ENCODE data around the gene GAS2L3.

Gene GAS2L3

GRCh38 chr12:100668945-100669536 is 95.6 kb downstream of the GAS2L3 start:
- DNase-seq = peak; percentile 17 to 64

GRCh38 chr12:100669922-100670321 is 96.4 kb downstream of the GAS2L3 start:
- DNase-seq = no peak

DNA sequence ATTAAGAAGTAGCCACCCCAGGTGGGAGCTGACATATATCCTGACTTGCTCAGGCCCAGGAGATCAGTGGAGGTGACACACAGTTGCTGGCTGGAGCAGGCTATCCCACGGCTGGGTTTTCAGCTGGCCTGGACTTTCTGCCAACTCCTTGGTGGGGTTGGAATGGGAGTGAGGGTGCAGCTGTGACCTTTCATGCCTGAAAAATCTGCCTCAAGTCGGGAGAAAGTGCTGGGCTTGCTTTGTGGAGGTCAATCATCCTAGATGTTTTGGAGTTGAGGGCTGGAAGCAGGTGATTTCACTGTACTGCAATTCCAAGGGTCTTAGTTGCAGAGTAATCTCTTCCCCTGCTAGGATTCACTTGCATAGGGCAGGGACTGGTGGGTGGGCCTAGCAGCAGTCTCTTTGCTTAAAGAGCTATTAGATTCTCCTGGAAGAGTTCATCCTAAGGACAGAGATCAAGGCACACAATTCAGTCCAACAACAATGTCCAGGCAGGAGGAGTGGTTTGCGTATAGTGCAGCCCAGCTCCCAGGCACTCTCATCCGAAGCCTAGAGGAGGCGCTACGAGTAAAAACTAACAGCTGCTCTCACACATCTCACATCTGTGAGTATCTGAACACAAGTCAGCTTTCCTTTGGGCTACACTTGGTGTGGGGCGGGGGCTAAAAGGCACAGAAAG is 98.1 kb downstream of the GAS2L3 start:
- DNase-seq = no peak

DNA sequence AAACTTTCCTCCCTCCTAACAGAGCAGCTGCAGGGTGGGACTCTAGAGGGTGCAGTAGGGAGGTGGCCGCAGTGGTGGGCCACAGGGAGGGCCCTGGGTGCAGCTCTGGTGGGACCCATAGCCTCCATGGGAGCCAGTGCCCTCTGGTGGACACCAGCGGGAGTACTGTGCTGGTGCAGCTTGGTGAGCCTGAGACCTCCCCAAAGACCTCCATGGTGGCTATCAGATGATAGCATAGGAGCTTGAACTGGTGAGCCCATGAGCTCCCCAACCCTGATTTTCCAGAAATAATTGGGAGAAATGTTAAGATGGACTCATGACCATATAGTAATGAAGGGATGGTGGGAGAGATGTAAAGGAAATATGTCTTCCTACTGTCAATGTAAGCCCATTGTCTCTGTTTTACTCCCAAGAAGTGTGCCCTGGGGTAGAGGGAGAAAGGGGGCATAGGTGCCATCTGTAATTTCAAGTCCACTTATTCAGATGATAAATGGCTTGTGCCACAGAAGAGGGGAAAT is 98.7 kb downstream of the GAS2L3 start:
- peak in 1 of 2 experiments; percentile 33 for DNase-seq

DNA sequence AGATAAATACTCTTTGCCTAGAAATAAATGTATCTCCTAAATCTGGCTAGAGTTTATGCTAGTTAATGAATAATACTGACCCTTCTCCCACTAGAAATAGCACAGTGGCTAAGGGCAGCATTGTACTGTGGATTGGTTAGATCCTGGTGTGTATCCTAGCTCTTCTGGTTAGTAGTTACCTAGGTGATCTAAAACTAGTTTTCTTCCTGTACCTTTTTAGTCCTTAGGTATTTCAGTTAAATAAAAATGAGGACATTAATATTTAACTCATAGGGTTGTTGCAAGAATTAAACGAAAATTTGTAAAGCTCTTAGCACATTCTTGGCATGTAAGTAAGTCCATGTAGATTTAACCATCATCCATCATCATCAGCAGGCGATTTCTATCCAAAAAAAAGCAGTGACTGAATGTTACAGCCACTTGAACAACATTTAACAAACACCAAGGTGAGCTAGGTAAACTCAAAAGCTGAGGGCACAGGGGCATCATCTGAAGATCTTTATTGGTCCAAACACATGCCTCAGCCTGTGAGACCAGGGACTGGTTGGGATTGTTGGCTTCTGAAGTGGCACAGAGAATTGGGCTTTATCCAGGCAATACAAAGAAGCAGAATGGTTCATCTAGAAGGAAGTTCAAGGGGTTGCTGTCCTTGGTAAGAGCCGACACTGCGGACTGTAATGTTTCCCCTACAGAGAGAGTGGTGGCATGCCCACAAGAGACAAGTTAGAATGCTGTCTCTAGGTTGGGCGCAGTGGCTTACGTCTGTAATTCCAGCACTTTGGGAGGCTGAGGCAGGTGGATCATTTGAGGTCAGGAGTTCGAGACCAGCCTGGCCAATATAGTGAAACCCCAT is 100.8 kb downstream of the GAS2L3 start:
- no peak for DNase-seq

Measured in NCI-H524 (cell line).